Measurements from ENCODE around the gene PDE4B.

PDE4B gene

GRCh38 chr1:65890201-65890843 lies 97.6 kb downstream of the PDE4B start:
- no peak for DNase-seq

GRCh38 chr1:65894738-65895605 lies 102.3 kb downstream of the PDE4B start:
- DNase-seq = no peak

GRCh38 chr1:65896721-65897120 lies 104.0 kb downstream of the PDE4B start:
- no peak for DNase-seq

- no peak for DNase-seq
Measured at GRCh38 chr1:65897485-65897884, 104.8 kb downstream of the PDE4B start.

DNA sequence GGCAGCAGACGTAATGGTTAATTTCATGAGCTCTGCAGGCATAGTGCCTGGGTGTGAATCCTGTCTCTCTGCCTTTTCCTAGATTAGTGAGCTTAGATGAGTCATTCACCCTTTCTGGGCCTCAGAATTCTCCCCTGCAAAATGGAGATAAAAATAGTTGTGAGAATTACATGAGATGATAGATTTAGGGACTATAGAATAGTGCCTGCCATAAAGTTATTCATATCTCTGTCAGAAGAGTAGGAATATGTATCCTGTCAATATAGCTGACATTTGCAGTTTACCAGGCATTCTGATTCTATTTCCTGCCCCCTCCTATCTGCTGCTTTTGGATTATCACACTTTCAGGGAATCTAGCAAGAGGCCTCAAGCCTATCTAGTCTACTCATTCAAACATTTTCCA lies 112.0 kb downstream of the PDE4B start:
- DNase-seq = no peak

DNA sequence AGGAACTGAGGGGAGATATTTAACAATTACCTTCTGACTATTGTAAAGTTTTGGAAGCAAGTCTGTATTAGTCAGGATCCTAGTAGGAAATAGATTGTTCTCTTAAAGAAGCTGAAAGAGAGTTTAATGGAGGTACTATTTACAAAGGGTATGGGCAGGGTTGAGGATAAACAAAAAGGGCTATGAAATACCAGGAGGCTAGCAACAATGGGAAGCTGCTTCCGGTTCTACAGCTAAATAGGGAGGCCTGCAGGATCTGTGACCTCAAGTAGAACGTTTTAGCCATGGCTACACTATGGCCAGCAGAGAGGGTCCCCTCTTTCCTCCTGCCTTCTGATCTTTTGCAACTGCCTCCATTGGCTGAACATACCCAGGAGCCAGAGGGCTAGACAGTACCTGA lies 117.7 kb downstream of the PDE4B start:
- no peak for DNase-seq

DNA sequence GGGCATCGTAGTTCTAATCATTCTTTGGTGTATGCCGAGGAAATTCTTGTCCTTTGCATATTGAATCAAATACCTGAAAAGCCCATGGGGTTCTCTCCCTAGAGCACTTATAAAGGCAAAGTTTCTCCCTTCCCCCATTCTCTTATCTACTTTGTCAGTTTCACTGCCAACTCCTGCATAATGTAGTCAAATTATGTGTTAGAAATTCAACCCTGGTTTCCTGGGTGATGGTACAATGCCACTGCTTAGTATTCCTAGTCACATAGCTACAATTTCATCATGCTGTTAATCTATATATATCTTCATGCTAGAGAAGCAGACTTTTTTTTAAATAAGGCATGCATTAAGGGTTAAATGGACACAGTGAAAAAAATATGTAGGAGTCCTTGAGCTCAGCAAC lies 119.0 kb downstream of the PDE4B start:
- no peak for DNase-seq

DNA sequence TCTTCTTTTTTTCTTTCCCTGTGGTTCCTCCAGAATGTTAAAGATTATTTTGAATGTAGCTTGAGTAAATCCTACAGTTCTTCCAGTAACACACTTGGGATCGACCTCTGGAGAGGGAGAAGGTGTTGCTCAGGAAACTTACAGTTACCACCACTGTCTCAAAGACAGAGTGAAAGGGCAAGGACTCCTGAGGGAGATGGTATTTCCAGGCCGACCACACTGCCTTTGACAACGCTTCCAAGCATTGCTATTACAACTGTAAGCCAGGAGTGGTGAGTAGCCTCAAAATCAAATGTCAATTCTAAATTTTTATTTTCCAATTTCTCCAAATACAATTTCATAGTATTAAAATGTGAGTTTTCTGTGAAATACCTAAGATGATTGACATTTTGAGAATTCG lies 125.9 kb downstream of the PDE4B start:
- no peak for DNase-seq

- no peak for DNase-seq
Measured at GRCh38 chr1:65921446-65921845, 128.8 kb downstream of the PDE4B start.

DNA sequence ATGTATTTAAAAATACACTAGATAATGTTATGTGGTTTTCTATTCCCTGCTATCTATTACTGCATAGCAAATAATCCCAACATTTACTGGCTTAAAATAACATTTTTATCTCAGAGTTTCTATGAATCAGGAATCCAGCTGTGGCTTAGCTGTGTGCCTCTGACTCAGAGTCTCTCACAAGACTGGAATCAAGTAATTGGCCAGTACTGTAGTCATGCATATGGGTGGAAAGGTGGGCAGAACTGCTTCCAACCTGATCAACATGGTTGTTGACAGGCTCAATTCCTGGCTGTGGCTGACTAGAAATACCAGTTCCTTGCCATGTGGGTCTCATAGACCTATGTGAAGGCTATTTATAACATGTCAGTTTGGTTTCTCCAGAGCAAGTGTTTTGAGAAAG lies 131.8 kb downstream of the PDE4B start:
- DNase-seq = no peak

GRCh38 chr1:65938506-65938905 lies 145.8 kb downstream of the PDE4B start:
- DNase-seq = no peak

- DNase-seq = no peak
Measured at GRCh38 chr1:65939191-65939590, 146.5 kb downstream of the PDE4B start.

- no peak for DNase-seq
Measured at GRCh38 chr1:65939636-65940035, 146.9 kb downstream of the PDE4B start.

- no peak for DNase-seq
Measured at GRCh38 chr1:65940126-65940525, 147.4 kb downstream of the PDE4B start.

DNA sequence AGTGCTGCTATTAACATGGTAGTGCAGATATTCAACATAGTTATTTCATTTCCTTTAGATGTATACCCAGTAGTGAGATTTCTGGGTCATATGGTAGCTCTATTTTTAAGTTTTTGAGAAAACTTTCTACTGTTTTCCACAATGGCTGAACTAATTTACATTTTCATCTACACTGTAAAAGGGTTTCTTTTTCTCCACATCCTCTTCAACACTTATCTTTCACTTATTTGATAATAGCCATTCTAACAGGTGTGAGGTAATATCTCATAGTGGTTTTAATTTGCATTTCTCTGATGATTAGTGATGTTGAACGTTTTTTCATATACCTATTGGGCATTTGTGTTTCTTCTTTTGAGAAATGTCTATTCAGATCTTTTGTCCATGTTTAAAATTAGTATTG lies 149.8 kb downstream of the PDE4B start:
- no peak for DNase-seq

DNA sequence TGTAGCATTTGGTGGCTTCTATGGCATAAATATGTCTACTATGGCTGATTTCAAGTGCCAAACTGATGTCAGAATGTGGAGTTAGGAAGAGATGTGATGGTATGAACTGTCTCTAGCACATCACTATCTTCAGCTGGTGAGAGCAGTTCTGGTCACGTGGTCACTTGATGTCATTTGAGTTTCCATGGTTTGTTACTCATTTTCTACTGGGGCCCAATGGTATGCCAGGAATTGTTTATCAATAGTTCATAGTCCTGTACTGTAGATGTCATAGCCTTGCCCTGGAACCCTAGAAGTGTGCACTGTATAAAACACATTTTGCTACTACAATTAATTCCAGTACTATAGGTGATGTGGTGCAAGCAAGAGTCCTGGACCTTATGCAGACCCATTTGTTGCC lies 153.7 kb downstream of the PDE4B start:
- DNase-seq = no peak

- DNase-seq = no peak
Measured at GRCh38 chr1:65946960-65947359, 154.3 kb downstream of the PDE4B start.

DNA sequence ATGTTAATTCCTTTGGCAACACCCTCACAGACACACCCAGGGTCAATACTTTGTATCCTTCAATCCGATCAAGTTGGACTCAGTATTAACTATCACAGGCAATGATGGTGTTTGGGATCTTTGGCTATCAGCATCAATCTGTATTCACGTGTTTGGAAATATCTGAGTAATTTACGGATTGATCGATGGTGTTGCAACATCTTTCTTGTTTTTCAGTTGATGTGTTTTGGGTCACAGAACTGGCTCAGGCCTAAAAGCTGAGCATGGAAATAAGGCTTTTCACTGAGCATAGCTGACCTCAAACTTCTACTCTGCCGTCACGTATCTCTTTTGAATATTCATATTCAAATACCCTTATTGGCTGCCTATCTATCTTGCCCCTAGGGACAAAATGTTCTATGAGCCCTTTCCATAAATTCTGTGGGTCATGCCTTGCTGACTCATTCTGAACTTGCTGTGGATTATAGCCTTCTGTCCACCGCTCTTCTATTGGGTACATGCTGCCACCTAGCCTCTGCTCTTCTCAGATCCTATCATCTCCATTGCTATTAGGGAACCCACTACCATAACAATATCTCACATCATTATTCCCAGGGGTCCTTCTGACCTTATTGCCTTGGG lies 156.0 kb downstream of the PDE4B start:
- DNase-seq = no peak

DNA sequence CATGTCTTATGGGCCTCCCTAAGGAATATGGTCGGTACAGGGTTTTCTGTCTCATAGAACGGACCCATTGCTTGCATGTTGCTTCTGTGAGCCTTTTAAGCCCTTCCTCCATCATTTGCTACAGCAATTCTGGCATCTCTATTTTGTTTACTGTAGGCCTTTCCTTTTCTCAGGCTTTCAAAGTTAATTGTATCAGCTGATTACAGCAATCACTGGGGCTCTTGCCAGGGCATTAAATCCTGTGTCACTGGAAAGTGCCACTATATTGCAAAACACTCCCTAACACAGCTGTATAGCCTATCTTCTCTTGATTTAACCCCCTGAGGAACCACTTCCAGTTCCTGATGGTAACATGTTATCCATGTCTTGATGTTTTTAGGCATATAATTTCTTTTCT lies 156.5 kb downstream of the PDE4B start:
- no peak for DNase-seq

DNA sequence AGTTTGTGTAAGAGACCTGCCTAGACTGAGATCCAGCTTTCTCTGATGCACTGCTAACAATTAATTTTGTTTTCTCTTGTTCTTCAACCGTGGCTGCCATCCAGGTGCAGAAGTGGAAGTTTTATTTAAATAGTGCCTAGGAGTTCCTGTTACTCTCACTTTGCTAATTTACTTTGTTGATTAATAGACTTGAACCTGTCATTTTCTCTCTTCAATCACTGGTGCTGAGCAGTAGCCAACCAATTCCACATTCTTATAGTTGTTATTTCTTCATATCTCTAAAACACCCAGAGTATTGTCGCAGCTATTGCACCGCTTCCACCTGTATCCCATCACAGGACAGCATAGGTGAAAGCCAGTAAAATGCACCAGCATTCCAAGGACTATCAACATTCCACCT lies 157.2 kb downstream of the PDE4B start:
- no peak for DNase-seq

DNA sequence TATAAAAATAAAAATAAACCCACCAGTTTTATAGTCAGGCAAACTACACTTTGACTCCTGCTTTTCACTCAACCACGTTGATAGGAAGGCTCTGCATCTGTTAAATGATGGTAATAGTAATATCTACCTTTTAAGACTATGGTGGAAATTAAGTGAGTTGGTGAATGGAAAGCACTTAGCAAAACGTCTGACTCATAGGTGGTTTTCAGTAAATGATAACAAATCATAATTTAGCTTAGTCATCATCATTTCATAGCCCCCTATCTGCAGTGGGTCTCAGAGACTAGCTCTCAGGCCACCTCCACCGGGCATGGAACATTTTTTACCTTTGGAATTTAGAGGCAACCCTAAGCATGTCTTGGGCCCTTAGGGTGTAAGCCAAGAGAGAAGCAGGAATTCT lies 160.0 kb downstream of the PDE4B start:
- no peak for DNase-seq

DNA sequence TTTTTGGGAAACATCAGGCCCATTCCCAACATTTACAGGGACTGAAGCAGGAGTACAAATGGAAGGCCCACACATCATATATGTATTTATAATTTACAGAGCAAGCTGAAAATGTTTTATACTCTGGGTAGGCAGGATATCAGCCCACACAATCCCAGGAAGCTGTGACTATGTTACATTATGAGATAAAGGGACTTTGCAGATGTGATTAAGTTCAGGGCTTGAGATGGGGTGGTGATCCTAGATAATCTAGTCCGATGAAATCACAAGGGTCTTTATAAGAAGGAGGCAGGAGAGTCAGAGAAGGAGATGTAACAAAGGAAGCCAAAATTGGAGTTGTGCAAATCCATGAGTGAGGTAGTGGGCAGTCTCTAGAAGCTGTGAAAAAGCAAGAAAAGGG lies 160.5 kb downstream of the PDE4B start:
- no peak for DNase-seq

DNA sequence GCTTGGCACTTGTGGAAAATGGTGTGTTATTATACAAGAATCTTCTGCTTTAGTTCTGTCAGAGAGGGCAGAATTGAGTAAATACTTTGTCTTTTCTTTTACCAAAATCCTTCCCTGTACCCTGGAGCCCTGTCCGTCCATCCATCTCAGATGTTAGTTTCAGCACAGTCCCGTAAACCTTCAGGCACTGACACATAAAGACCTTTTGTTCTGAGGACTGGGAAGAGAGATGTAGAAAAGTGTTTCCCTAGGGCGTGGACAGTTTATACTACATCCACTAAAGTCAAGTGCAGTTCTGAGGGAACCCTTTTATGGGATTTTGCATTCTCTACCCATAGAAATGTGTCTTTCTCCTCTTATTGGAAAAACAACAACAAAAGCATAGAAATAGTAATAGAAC lies 162.4 kb downstream of the PDE4B start:
- no peak for DNase-seq

GRCh38 chr1:65955503-65955902 lies 162.8 kb downstream of the PDE4B start:
- DNase-seq = no peak

All from T-helper 1 cell (primary cell).